GM18505 (cell line): ENCODE data around the gene ARTN.

Source experiments
- ATAC-seq: cut with Tn5 transposase; IDR thresholded peaks from one replicate; pipeline ENCODE4 v1.9.1; 2021; ENCODE audit not compliant: unreplicated experiment
- POLR2A ChIP-seq: IDR thresholded peaks from 4 replicates; pipeline ENCODE4 v1.6.1; 2011; ENCODE audit warnings: borderline replicate concordance; ENCODE audit not compliant: insufficient read depth, insufficient read length; ENCODE audit errors: extremely low read depth

The ARTN gene

GRCh38 chr1:43933386-43934100, at the start of gene ARTN:
Gene ARTN, plus strand, starts transcription at chr1:43933801. Its CDS starts 1,856 bp downstream, at chr1:43935657.
- no peak for ATAC-seq
- TF ChIP-seq POLR2A, result no peak

- ATAC-seq, result no peak
- TF ChIP-seq POLR2A, result no peak
These were observed 48.3 kb upstream of the ARTN start for GRCh38 chr1:43885279-43885801.

GRCh38 chr1:43887748-43888147, 45.9 kb upstream of the ARTN start:
- no peak for ATAC-seq
- TF ChIP-seq POLR2A, result no peak

GRCh38 chr1:43890815-43891214, 42.8 kb upstream of the ARTN start:
- ATAC-seq, result no peak

GRCh38 chr1:43893006-43893405, 40.6 kb upstream of the ARTN start:
- TF ChIP-seq POLR2A, result no peak
- no peak for ATAC-seq

More at GRCh38 chr1:43890815-43891214, 42.8 kb upstream of the ARTN start:
- no peak for TF ChIP-seq POLR2A

- no peak for TF ChIP-seq POLR2A
- no peak for ATAC-seq
These were observed 34.6 kb upstream of the ARTN start for GRCh38 chr1:43898981-43899380.

- ATAC-seq, result no peak
- TF ChIP-seq POLR2A, result no peak
These were observed 33.2 kb upstream of the ARTN start for GRCh38 chr1:43900386-43900785.

GRCh38 chr1:43901196-43901961, 32.2 kb upstream of the ARTN start:
- ATAC-seq, result no peak
- TF ChIP-seq POLR2A, result no peak

GRCh38 chr1:43902058-43902831, 31.4 kb upstream of the ARTN start:
- TF ChIP-seq POLR2A, result no peak
- ATAC-seq, result no peak

- ATAC-seq, result no peak
- no peak for TF ChIP-seq POLR2A
These were observed 28.7 kb upstream of the ARTN start for GRCh38 chr1:43904660-43905551.

GRCh38 chr1:43908226-43908625, 25.4 kb upstream of the ARTN start:
- ATAC-seq, result no peak
- no peak for TF ChIP-seq POLR2A

GRCh38 chr1:43908858-43909257, 24.7 kb upstream of the ARTN start:
- TF ChIP-seq POLR2A, result no peak
- ATAC-seq, result no peak
